ENCODE measurements around the gene STMP1. TPM values are rescaled to one million over a fixed set of nuclear protein-coding genes. Genes with fewer than 3 reads are reported as not detected.

STMP1 gene
- total and polyA plus RNA-seq, 3 donors from 2014 or later: 36.4 to 56.3 (median 39.7) TPM

- intact Hi-C loops (cut with DNase I; ENCODE audit: low total_unique reads): no loop called here
- no peak for TF ChIP-seq POLR2A (IDR thresholded peaks at IDR 0.05)
- TF ChIP-seq, protein P1, sequence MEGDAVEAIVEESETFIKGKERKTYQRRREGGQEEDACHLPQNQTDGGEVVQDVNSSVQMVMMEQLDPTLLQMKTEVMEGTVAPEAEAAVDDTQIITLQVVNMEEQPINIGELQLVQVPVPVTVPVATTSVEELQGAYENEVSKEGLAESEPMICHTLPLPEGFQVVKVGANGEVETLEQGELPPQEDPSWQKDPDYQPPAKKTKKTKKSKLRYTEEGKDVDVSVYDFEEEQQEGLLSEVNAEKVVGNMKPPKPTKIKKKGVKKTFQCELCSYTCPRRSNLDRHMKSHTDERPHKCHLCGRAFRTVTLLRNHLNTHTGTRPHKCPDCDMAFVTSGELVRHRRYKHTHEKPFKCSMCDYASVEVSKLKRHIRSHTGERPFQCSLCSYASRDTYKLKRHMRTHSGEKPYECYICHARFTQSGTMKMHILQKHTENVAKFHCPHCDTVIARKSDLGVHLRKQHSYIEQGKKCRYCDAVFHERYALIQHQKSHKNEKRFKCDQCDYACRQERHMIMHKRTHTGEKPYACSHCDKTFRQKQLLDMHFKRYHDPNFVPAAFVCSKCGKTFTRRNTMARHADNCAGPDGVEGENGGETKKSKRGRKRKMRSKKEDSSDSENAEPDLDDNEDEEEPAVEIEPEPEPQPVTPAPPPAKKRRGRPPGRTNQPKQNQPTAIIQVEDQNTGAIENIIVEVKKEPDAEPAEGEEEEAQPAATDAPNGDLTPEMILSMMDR (IDR thresholded peaks at IDR 0.05): peak in 1 of 3 experiments; percentile 72
- Histone ChIP-seq H3K27me3 (no peaks in the 10 kb centered on the region), H3K9me3 (no peaks in the 10 kb centered on the region), H3K36me3 (ENCODE audit: low read depth, missing control alignments) (no peaks in the 10 kb centered on the region), H3K27ac (no peak overlapping the region), H3K4me3 (peak overlapping the region in 1 of 2 donors; percentile 24), H3K4me1 (peaks cover 7% of the 10 kb centered on the region)
- DNase-seq: no peak
- WGBS, 2 donors: 32 to 41% methylated on average over 4 to 11 of the region's 11 CpGs
Observed at GRCh38 chr7:135710417-135711138, 48.3 kb downstream of the STMP1 start.

GRCh38 chr7:135711139-135711469 lies 48.8 kb downstream of the STMP1 start:
- intact Hi-C loops (cut with DNase I; ENCODE audit: low total_unique reads): no loop called here
- no peaks in the 10 kb centered on the region for H3K36me3 ChIP-seq (ENCODE audit: low read depth, missing control alignments)
- H3K27me3 ChIP-seq: no peaks in the 10 kb centered on the region
- no peaks in the 10 kb centered on the region for H3K9me3 ChIP-seq
- DNase-seq: no peak
- peak overlapping the region in 1 of 2 donors; percentile 24 for H3K4me3 ChIP-seq
- 50 to 59% methylated on average over 1 to 8 of the region's 8 CpGs for WGBS, 2 donors
- no peak overlapping the region for H3K27ac ChIP-seq
- peaks cover 7% of the 10 kb centered on the region for H3K4me1 ChIP-seq
- TF ChIP-seq POLR2A (IDR thresholded peaks at IDR 0.05): no peak
- TF ChIP-seq, protein P1 (IDR thresholded peaks at IDR 0.05): peak in 1 of 3 experiments; percentile 6

- 67 to 73% methylated on average over 4 of the region's 4 CpGs for WGBS, 2 donors
- TF ChIP-seq, protein P1 (IDR thresholded peaks at IDR 0.05): no peak
- TF ChIP-seq POLR2A (IDR thresholded peaks at IDR 0.05): no peak
- H3K27me3 ChIP-seq: no peaks in the 10 kb centered on the region
- H3K27ac ChIP-seq: no peak overlapping the region
- no peak overlapping the region for H3K4me3 ChIP-seq
- H3K36me3 ChIP-seq (ENCODE audit: low read depth, missing control alignments): no peaks in the 10 kb centered on the region
- no peaks in the 10 kb centered on the region for H3K9me3 ChIP-seq
- no peak for DNase-seq
- intact Hi-C loops (cut with DNase I; ENCODE audit: low total_unique reads): no loop called here
- H3K4me1 ChIP-seq: peaks cover 7% of the 10 kb centered on the region
Observed at GRCh38 chr7:135712182-135712782, 50.0 kb downstream of the STMP1 start.

GRCh38 chr7:135712796-135713195 lies 50.5 kb downstream of the STMP1 start:
- Histone ChIP-seq H3K4me1 (peaks cover 7% of the 10 kb centered on the region), H3K9me3 (no peaks in the 10 kb centered on the region), H3K27me3 (no peaks in the 10 kb centered on the region), H3K27ac (no peak overlapping the region), H3K4me3 (no peak overlapping the region), H3K36me3 (ENCODE audit: low read depth, missing control alignments) (no peaks in the 10 kb centered on the region)
- WGBS, 2 donors: 30 to 35% methylated on average over 7 of the region's 7 CpGs
- TF ChIP-seq POLR2A (IDR thresholded peaks at IDR 0.05): no peak
- TF ChIP-seq, protein P1 (IDR thresholded peaks at IDR 0.05): no peak
- DNase-seq: peak; percentile 54
- intact Hi-C loops (cut with DNase I; ENCODE audit: low total_unique reads): no loop called here
